AG09309 (cell line): ENCODE data around the gene TMEM95.
A peak's percentile ranks its signal among the peaks of the same experiment; 100 is the strongest.
"Not testable (repeated sequence)": the region's sequence is repeated elsewhere in the genome, so short reads cannot be mapped to it uniquely, and the experiment has no call there.

Source experiments
- DNase-seq: peaks from one replicate; pipeline ENCODE4 v3.0.0-alpha.2; 2010; ENCODE audit warnings: low read depth
- H3K4me3 ChIP-seq: 2 replicates; pipeline ENCODE4 v1.5.1; 2011; ENCODE audit warnings: mild to moderate bottlenecking, low read depth, low read length, moderate library complexity; ENCODE audit not compliant: control insufficient read depth
- TF ChIP-seq, protein P1 (sequence below): IDR thresholded peaks from 2 replicates; pipeline ENCODE4 v1.5.1; 2011; ENCODE audit warnings: mild to moderate bottlenecking, low read depth, low read length, inconsistent platforms; ENCODE audit not compliant: insufficient read depth, control insufficient read depth; ENCODE audit errors: missing control alignments

Gene TMEM95

DNA sequence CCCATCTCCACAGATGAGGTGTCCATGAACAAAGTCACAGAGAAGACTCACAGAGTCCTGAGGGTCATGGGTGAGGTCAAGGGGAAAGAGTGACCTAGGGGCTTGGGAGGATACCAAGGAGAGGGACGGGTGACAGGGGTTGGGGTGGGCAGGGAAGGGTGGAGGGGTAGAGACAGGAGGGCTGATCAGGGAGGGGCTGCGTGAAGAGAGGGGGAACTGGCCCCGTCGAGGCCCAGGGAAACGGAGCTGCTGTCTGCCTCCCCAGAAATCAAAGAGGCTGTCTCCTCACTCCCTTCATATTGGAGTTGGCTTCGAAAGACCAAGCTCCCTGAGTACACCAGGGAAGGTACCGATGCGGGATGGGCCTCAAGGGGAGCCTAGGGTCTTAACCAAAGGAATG, 617 bp downstream of the TMEM95 start:
- H3K4me3 ChIP-seq, result no peak overlapping the region
- TF ChIP-seq, protein P1, sequence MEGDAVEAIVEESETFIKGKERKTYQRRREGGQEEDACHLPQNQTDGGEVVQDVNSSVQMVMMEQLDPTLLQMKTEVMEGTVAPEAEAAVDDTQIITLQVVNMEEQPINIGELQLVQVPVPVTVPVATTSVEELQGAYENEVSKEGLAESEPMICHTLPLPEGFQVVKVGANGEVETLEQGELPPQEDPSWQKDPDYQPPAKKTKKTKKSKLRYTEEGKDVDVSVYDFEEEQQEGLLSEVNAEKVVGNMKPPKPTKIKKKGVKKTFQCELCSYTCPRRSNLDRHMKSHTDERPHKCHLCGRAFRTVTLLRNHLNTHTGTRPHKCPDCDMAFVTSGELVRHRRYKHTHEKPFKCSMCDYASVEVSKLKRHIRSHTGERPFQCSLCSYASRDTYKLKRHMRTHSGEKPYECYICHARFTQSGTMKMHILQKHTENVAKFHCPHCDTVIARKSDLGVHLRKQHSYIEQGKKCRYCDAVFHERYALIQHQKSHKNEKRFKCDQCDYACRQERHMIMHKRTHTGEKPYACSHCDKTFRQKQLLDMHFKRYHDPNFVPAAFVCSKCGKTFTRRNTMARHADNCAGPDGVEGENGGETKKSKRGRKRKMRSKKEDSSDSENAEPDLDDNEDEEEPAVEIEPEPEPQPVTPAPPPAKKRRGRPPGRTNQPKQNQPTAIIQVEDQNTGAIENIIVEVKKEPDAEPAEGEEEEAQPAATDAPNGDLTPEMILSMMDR, result no peak
- no peak for DNase-seq

DNA sequence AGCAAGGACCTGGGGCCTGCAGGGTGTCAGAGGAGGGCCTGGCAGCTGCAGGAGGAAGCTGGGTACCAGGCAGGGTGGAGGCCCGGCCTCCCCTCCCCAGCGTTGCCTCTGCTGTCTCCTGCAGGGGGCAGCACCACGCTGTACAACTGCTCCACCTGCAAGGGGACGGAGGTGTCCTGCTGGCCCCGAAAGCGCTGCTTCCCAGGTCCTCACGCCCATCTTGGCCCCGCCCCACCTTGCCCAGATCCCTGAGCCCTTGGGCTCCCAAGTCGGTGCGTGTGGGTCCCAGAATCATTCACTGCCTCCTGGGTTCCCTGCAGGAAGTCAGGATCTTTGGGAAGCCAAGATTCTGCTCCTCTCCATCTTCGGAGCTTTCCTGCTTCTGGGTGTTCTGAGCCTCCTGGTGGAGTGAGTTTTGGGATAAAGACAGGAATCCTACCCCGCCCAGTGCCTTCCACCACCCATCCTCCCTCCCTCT, 1.2 kb downstream of the TMEM95 start:
- DNase-seq, result no peak
- TF ChIP-seq, protein P1, result peak; percentile 89
- H3K4me3 ChIP-seq, result no peak overlapping the region

DNA sequence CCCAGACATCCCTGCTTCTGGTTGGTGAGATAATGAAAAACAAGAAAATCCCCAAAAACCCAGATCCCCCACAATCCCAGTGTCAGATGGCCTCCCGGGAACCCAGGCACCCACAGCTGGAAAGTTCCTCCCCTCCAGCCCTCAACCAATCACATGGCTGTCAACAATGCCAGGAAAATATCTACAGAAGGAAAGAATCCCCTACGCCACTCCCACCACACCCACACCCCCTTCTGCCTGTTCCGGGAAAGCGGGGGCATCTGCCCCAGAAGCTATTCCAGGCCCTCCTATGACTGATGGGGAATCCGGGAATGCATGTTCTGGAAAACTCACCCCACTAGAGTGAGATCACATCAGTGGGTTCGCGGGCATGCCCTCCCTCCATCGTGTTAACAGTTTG, 1.8 kb downstream of the TMEM95 start:
- TF ChIP-seq, protein P1, result no peak
- H3K4me3 ChIP-seq, result no peak overlapping the region
- DNase-seq, result no peak

DNA sequence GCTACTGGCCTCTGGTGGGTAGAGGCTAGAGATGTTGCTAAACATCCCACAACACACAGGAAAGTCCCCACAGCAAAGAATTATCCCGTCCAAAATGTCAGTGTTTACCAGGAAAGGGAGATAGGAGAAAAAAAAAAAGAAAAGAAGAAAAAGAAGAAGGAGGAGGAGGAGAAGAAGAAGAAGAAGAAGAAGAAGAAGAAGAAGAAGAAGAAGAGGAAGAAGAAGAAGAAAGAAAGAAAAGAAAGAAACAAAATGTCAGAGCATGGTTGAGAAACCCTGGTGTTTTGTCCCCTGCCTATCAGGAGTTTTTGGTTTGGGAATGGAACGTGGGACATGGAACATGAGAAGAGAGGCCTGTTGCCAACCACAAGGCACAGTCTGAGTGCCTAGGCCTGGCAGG, 2.4 kb downstream of the TMEM95 start:
- DNase-seq, result no peak
- H3K4me3 ChIP-seq, result no peak overlapping the region
- TF ChIP-seq, protein P1, result no peak

DNA sequence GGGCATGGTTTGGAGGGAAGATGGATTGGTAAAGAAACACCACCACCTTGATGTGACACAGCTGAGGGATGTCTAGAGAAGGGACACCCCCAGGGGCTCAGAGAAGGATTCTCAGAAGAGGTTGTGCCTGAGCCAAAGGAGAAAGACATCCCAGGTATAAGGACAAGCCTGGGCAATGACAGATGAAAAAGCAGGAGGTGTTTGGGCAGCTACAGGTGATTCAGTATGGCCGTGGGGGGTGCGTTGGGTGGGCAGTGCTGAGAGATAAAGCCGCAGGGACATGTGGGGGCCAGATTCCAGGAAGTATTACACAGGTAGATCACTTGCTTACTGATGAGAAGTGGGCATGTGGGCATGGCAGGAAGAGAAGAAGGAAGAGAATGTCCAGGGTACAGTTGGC, 7.0 kb downstream of the TMEM95 start:
- DNase-seq, result no peak
- TF ChIP-seq, protein P1, result no peak
- H3K4me3 ChIP-seq, result no peak overlapping the region

DNA sequence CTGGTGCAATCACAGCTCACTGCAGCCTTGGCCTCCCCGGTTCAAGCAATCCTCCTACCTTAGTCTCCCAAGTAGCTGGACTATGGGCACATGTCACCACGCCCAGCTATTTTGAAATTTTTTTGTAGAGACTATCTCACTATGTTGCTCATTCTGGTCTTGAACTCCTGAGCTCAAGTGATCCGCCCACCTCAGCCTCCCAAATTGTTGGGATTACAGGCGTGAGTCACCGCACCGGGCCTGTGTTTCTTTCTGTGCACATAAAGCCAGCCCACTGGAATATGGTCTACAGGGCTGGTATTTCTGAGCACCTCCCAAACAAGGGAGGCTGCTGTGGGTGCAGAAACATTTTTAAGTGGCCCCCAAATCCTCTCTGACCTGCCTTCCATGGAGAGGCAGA, 8.4 kb downstream of the TMEM95 start:
- DNase-seq, result no peak

DNA sequence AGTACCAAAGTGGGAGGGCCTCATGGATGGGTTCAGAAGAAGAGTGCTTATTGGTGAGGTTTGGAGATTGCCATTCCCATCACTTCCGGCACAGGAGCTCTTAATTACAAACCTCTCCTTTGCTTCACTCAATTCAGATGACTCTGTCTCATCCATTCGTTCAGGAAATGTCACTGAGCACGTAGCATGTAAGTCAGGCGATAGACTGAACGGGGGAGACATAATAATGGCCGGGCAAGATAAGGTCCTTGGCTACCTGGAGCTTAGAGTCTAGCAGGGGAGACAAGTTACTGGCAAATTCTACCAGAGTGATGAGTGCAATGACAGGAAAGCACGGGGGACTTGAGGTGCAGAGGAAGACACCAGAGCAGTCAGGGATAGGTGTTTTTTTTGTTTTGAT, 11.0 kb downstream of the TMEM95 start:
- DNase-seq, H3K4me3 ChIP-seq: not testable (repeated sequence)

More for the DNA sequence above, 8.4 kb downstream of the TMEM95 start:
- TF ChIP-seq, protein P1, result no peak
- no peak overlapping the region for H3K4me3 ChIP-seq
